ENCODE measurements around the gene KRTAP1-1.
"Not testable (repeated sequence)": the region's sequence is repeated elsewhere in the genome, so short reads cannot be mapped to it uniquely, and the experiment has no call there.

KRTAP1-1 gene

GRCh38 chr17:41054025-41054424 is 12.8 kb upstream of the KRTAP1-1 start:
- DNase-seq: no peak
- no peaks in the 10 kb centered on the region for H3K27me3 ChIP-seq (ENCODE audit: insufficient read depth, low read depth, severe bottlenecking)
- no peak overlapping the region for H3K4me3 ChIP-seq (ENCODE audit: low read depth, low read length)
- TF ChIP-seq, protein P1, sequence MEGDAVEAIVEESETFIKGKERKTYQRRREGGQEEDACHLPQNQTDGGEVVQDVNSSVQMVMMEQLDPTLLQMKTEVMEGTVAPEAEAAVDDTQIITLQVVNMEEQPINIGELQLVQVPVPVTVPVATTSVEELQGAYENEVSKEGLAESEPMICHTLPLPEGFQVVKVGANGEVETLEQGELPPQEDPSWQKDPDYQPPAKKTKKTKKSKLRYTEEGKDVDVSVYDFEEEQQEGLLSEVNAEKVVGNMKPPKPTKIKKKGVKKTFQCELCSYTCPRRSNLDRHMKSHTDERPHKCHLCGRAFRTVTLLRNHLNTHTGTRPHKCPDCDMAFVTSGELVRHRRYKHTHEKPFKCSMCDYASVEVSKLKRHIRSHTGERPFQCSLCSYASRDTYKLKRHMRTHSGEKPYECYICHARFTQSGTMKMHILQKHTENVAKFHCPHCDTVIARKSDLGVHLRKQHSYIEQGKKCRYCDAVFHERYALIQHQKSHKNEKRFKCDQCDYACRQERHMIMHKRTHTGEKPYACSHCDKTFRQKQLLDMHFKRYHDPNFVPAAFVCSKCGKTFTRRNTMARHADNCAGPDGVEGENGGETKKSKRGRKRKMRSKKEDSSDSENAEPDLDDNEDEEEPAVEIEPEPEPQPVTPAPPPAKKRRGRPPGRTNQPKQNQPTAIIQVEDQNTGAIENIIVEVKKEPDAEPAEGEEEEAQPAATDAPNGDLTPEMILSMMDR (IDR thresholded peaks at IDR 0.05; ENCODE audit: low read depth, low read length): no peak
- H3K36me3 ChIP-seq: no peaks in the 10 kb centered on the region
- no peak overlapping the region for H3K27ac ChIP-seq
- peaks cover 5% of the 10 kb centered on the region for H3K9me3 ChIP-seq (ENCODE audit: severe bottlenecking)

GRCh38 chr17:41052566-41052965 is 11.3 kb upstream of the KRTAP1-1 start:
- no peak overlapping the region for H3K27ac ChIP-seq
- TF ChIP-seq, protein P1 (IDR thresholded peaks at IDR 0.05; ENCODE audit: low read depth, low read length): no peak
- no peaks in the 10 kb centered on the region for H3K27me3 ChIP-seq (ENCODE audit: insufficient read depth, low read depth, severe bottlenecking)
- H3K4me3 ChIP-seq (ENCODE audit: low read depth, low read length): no peak overlapping the region
- DNase-seq: no peak
- H3K36me3 ChIP-seq: no peaks in the 10 kb centered on the region
- H3K9me3 ChIP-seq (ENCODE audit: severe bottlenecking): peaks cover 3% of the 10 kb centered on the region

DNA sequence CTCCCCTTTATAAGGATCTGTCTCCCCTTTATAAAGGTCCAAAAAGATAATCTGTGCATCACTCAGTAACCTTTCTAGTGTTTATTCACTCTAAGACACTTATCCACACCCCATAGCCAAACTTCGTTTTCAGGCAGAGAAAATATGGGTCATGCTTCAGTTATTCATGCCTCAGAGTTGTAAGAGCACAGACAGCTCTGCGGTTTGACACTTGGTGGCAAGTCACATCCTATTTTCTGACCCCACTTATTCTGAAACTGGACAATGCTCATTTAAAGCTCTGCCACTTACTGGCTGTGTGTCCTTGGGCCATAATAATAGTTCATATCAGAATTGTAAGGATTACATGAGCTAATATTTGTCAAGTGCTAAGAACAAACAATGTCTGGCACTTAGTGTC is 7.9 kb upstream of the KRTAP1-1 start:
- TF ChIP-seq, protein P1 (IDR thresholded peaks at IDR 0.05; ENCODE audit: low read depth, low read length): no peak
- no peak overlapping the region for H3K27ac ChIP-seq
- no peak for DNase-seq

DNA sequence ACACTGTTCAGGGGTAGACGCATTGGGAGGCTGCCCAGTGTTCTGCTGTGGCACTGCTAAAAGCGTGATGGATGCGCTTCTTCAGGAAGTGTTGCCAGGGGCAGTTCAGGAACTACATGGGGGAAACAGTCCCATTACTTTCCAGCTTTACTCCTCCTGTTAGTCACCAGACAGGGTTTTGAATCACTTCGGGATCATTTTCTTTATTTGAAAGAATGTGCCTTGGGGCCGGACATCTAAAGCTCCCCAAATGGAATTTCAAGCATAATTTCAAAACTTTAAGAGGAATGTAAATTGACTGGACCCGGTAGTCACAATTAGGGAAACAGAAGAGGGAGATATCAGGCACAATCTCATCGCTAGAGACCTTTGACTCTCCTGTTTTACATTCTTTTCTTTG is 7.2 kb upstream of the KRTAP1-1 start:
- no peaks in the 10 kb centered on the region for H3K27me3 ChIP-seq (ENCODE audit: insufficient read depth, low read depth, severe bottlenecking)
- DNase-seq: no peak
- H3K36me3 ChIP-seq: no peaks in the 10 kb centered on the region
- TF ChIP-seq, protein P1 (IDR thresholded peaks at IDR 0.05; ENCODE audit: low read depth, low read length): no peak
- no peak overlapping the region for H3K4me3 ChIP-seq (ENCODE audit: low read depth, low read length)
- peaks cover 2% of the 10 kb centered on the region for H3K9me3 ChIP-seq (ENCODE audit: severe bottlenecking)
- no peak overlapping the region for H3K27ac ChIP-seq

More for the DNA sequence above, 7.9 kb upstream of the KRTAP1-1 start:
- Histone ChIP-seq H3K36me3 (no peaks in the 10 kb centered on the region), H3K4me3 (ENCODE audit: low read depth, low read length) (no peak overlapping the region), H3K9me3 (ENCODE audit: severe bottlenecking) (no peaks in the 10 kb centered on the region), H3K27me3 (ENCODE audit: insufficient read depth, low read depth, severe bottlenecking) (no peaks in the 10 kb centered on the region)

- H3K27ac ChIP-seq; H3K27me3 ChIP-seq (ENCODE audit: insufficient read depth, low read depth, severe bottlenecking); H3K36me3 ChIP-seq; H3K4me3 ChIP-seq (ENCODE audit: low read depth, low read length); DNase-seq: not testable (repeated sequence)
- H3K9me3 ChIP-seq (ENCODE audit: severe bottlenecking): peaks cover 10% of the 10 kb centered on the region
Measured at GRCh38 chr17:41046735-41047465, 5.7 kb upstream of the KRTAP1-1 start, which contains the start of gene KRTAP2-1. KRTAP2-1 (minus strand) TSS chr17:41047316; CDS start chr17:41047267, 49 bp downstream.

DNA sequence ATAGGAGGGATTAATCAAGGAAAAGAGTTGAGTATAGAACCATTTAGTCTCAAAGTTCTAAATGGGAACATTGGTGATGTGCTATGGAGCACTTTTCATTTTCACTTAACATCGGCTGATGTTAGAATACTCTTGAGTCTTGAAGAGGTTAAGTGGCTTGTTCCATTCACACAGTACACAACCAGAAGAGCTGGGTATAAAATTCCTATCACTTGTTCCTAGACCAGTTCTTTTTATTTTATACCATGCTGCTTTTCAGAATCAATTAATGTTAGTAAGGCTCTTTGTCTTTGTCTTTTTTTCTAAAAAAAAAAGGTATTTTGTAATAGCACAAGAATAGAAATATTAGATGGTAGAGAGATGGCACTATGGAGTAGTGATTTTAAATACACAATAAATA is 1.7 kb upstream of the KRTAP1-1 start:
- Histone ChIP-seq H3K27ac (no peak overlapping the region), H3K27me3 (ENCODE audit: insufficient read depth, low read depth, severe bottlenecking) (no peaks in the 10 kb centered on the region), H3K9me3 (ENCODE audit: severe bottlenecking) (peaks cover 10% of the 10 kb centered on the region), H3K36me3 (no peaks in the 10 kb centered on the region), H3K4me3 (ENCODE audit: low read depth, low read length) (no peak overlapping the region)
- DNase-seq: no peak
- TF ChIP-seq, protein P1 (IDR thresholded peaks at IDR 0.05; ENCODE audit: low read depth, low read length): no peak
